ENCODE data around the gene CITED1.

The CITED1 gene

GRCh38 chrX:72270316-72270866, 35.3 kb downstream of the CITED1 start:
- no peak for TF ChIP-seq CTCF (IDR thresholded peaks at IDR 0.05; ENCODE audit: low read depth, low read length)
- no peak overlapping the region for H3K4me3 ChIP-seq (ENCODE audit: low read depth, low read length)

GRCh38 chrX:72269671-72270251, 36.0 kb downstream of the CITED1 start:
- H3K4me3 ChIP-seq (ENCODE audit: low read depth, low read length) = no peak overlapping the region
- no peak for TF ChIP-seq CTCF (IDR thresholded peaks at IDR 0.05; ENCODE audit: low read depth, low read length)

- TF ChIP-seq CTCF (IDR thresholded peaks at IDR 0.05; ENCODE audit: low read depth, low read length) = no peak
- H3K4me3 ChIP-seq (ENCODE audit: low read depth, low read length) = no peak overlapping the region
These were observed 36.9 kb downstream of the CITED1 start for GRCh38 chrX:72268597-72269365.

- no peak overlapping the region for H3K4me3 ChIP-seq (ENCODE audit: low read depth, low read length)
- no peak for TF ChIP-seq CTCF (IDR thresholded peaks at IDR 0.05; ENCODE audit: low read depth, low read length)
These were observed 40.5 kb downstream of the CITED1 start for GRCh38 chrX:72265263-72265662.

GRCh38 chrX:72262077-72262476, 43.6 kb downstream of the CITED1 start:
- no peak overlapping the region for H3K4me3 ChIP-seq (ENCODE audit: low read depth, low read length)
- TF ChIP-seq CTCF (IDR thresholded peaks at IDR 0.05; ENCODE audit: low read depth, low read length) = no peak

- TF ChIP-seq CTCF (IDR thresholded peaks at IDR 0.05; ENCODE audit: low read depth, low read length) = no peak
- H3K4me3 ChIP-seq (ENCODE audit: low read depth, low read length) = no peak overlapping the region
These were observed 45.3 kb downstream of the CITED1 start for GRCh38 chrX:72260448-72260847.

GRCh38 chrX:72258174-72258573, 47.5 kb downstream of the CITED1 start:
- H3K4me3 ChIP-seq (ENCODE audit: low read depth, low read length) = no peak overlapping the region
- TF ChIP-seq CTCF (IDR thresholded peaks at IDR 0.05; ENCODE audit: low read depth, low read length) = no peak

Measured in WI38 (cell line).